Keratinocyte (primary cell): ENCODE data around the gene LSM14B.

Experiments
- CTCF ChIP-seq, 3 experiments: IDR thresholded peaks in 1 of 3; conservative IDR thresholded peaks in 1 of 3; optimal IDR thresholded peaks in 1 of 3; 2 replicates in 2 of 3; 3 replicates in 1 of 3; pipeline versions ENCODE3 to v1.5.1; 2011; ENCODE audit warnings: low read length in 3 of 3, mild to moderate bottlenecking in 3 of 3, moderate library complexity in 2 of 3, control low read depth in 1 of 3, inconsistent platforms in 1 of 3; ENCODE audit not compliant: insufficient read depth in 2 of 3; ENCODE audit errors: extremely low read depth in 1 of 3
- EZH2 ChIP-seq: IDR thresholded peaks from one replicate; pipeline ENCODE4 v1.6.1; 2012; ENCODE audit warnings: inconsistent platforms, mild to moderate bottlenecking, low read length, moderate library complexity

- TF ChIP-seq CTCF (optimal IDR thresholded peaks at IDR 0.05 in 1 of 3, IDR thresholded peaks at IDR 0.05 in 1 of 3, conservative IDR thresholded peaks at IDR 0.05 in 1 of 3; ENCODE audit: extremely low read depth in 1 of 3, insufficient read depth in 2 of 3, low read length in 3 of 3) (no peak), EZH2 (no peak)
Measured at GRCh38 chr20:62159052-62159451, 36.8 kb downstream of the LSM14B start.
